Ishikawa (cell line): ENCODE results near the gene SRSF10.

ENCODE experiments used
- CEBPB ChIP-seq: IDR thresholded peaks from 2 replicates; pipeline ENCODE4 v1.6.1; 2012
- CREB1 ChIP-seq: IDR thresholded peaks from 2 replicates; pipeline ENCODE4 v1.6.1; 2012; ENCODE audit warnings: low read depth
- EGR1 ChIP-seq: IDR thresholded peaks from 2 replicates; pipeline ENCODE4 v1.6.1; 2012
- EP300 ChIP-seq: IDR thresholded peaks from 2 replicates; pipeline ENCODE4 v1.6.1; 2012; ENCODE audit warnings: borderline replicate concordance
- FOXM1 ChIP-seq: IDR thresholded peaks from 2 replicates; pipeline ENCODE4 v1.6.1; 2012; ENCODE audit warnings: low read depth, borderline replicate concordance
- NFIC ChIP-seq: IDR thresholded peaks from 2 replicates; pipeline ENCODE4 v1.6.1; 2012
- RAD21 ChIP-seq: IDR thresholded peaks from 2 replicates; pipeline ENCODE4 v1.6.1; 2012; ENCODE audit warnings: low read depth
- TAF1 ChIP-seq: IDR thresholded peaks from 2 replicates; pipeline ENCODE4 v1.6.1; 2012; ENCODE audit warnings: low read depth, mild to moderate bottlenecking
- TCF12 ChIP-seq: IDR thresholded peaks from 2 replicates; pipeline ENCODE4 v1.6.1; 2012; ENCODE audit warnings: low read depth
- TEAD4 ChIP-seq: IDR thresholded peaks from 2 replicates; pipeline ENCODE4 v1.6.1; 2012
- YY1 ChIP-seq: IDR thresholded peaks from 2 replicates; pipeline ENCODE4 v1.6.1; 2012; ENCODE audit warnings: low read depth
- ZBTB7A ChIP-seq: IDR thresholded peaks from 2 replicates; pipeline ENCODE4 v1.6.1; 2012; ENCODE audit warnings: low read depth
- TF ChIP-seq, protein P1 (sequence below): IDR thresholded peaks from 2 replicates; pipeline ENCODE4 v1.6.1; 2012
- TF ChIP-seq, protein P2 (sequence below): IDR thresholded peaks from 2 replicates; pipeline ENCODE4 v1.6.1; 2012; ENCODE audit warnings: low read depth, mild to moderate bottlenecking
- TF ChIP-seq, protein P3 (sequence below): IDR thresholded peaks from 2 replicates; pipeline ENCODE4 v1.6.1; 2012

SRSF10 gene

DNA sequence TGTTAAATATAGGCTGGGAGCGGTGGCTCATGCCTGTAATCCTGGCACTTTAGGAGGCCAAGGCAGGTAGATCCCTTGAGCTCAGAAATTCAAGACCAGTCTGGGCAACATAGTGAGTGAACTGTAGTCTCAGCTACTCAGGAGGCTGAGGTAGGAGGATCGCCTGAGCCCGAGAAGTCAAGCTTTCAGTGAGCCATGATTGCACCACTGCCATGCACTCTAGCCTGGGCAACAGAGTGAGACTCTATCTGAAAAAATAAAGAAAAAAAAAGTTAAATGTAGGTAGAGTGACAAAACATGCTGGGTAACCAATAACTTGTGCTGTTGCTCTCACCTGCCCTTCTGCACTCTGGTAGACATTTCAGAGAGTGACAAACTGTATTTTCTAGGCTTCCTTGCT lies 25.0 kb upstream of the SRSF10 start:
- TF ChIP-seq, protein P1, sequence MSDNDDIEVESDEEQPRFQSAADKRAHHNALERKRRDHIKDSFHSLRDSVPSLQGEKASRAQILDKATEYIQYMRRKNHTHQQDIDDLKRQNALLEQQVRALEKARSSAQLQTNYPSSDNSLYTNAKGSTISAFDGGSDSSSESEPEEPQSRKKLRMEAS, result no peak
- TF ChIP-seq, protein P2, sequence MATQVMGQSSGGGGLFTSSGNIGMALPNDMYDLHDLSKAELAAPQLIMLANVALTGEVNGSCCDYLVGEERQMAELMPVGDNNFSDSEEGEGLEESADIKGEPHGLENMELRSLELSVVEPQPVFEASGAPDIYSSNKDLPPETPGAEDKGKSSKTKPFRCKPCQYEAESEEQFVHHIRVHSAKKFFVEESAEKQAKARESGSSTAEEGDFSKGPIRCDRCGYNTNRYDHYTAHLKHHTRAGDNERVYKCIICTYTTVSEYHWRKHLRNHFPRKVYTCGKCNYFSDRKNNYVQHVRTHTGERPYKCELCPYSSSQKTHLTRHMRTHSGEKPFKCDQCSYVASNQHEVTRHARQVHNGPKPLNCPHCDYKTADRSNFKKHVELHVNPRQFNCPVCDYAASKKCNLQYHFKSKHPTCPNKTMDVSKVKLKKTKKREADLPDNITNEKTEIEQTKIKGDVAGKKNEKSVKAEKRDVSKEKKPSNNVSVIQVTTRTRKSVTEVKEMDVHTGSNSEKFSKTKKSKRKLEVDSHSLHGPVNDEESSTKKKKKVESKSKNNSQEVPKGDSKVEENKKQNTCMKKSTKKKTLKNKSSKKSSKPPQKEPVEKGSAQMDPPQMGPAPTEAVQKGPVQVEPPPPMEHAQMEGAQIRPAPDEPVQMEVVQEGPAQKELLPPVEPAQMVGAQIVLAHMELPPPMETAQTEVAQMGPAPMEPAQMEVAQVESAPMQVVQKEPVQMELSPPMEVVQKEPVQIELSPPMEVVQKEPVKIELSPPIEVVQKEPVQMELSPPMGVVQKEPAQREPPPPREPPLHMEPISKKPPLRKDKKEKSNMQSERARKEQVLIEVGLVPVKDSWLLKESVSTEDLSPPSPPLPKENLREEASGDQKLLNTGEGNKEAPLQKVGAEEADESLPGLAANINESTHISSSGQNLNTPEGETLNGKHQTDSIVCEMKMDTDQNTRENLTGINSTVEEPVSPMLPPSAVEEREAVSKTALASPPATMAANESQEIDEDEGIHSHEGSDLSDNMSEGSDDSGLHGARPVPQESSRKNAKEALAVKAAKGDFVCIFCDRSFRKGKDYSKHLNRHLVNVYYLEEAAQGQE, result no peak
- no peak for TF ChIP-seq FOXM1
- no peak for TF ChIP-seq CEBPB
- TF ChIP-seq YY1, result no peak
- no peak for TF ChIP-seq RAD21
- no peak for TF ChIP-seq EP300
- no peak for TF ChIP-seq ZBTB7A
- no peak for TF ChIP-seq EGR1
- TF ChIP-seq TAF1, result no peak

GRCh38 chr1:24004132-24004531 lies 24.0 kb upstream of the SRSF10 start:
- TF ChIP-seq TAF1 (no peak), CEBPB (no peak), TEAD4 (no peak), NFIC (no peak), CREB1 (no peak), FOXM1 (no peak)
- TF ChIP-seq, protein P3, sequence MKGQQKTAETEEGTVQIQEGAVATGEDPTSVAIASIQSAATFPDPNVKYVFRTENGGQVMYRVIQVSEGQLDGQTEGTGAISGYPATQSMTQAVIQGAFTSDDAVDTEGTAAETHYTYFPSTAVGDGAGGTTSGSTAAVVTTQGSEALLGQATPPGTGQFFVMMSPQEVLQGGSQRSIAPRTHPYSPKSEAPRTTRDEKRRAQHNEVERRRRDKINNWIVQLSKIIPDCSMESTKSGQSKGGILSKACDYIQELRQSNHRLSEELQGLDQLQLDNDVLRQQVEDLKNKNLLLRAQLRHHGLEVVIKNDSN, result no peak

GRCh38 chr1:24003331-24003972 lies 23.3 kb upstream of the SRSF10 start:
- no peak for TF ChIP-seq TEAD4
- TF ChIP-seq FOXM1, result no peak
- no peak for TF ChIP-seq EP300
- no peak for TF ChIP-seq TCF12
- TF ChIP-seq RAD21, result no peak
- TF ChIP-seq, protein P1, result no peak
- no peak for TF ChIP-seq CREB1
- TF ChIP-seq CEBPB, result no peak
- no peak for TF ChIP-seq ZBTB7A
- TF ChIP-seq, protein P2, result no peak
- no peak for TF ChIP-seq EGR1
- TF ChIP-seq TAF1, result no peak

- TF ChIP-seq TEAD4, result no peak
Observed at GRCh38 chr1:24002695-24003094, 22.6 kb upstream of the SRSF10 start.

- TF ChIP-seq CEBPB (no peak), ZBTB7A (no peak), EP300 (no peak), FOXM1 (no peak), RAD21 (no peak), YY1 (no peak), TAF1 (no peak), TCF12 (no peak), EGR1 (no peak), NFIC (no peak), TEAD4 (no peak), CREB1 (no peak)
- TF ChIP-seq, protein P2, result no peak
- TF ChIP-seq, protein P3, result no peak
- TF ChIP-seq, protein P1, result no peak
Observed at GRCh38 chr1:23999156-23999671, 19.1 kb upstream of the SRSF10 start.
